RCC 7860 (cell line): ENCODE data around the gene GALNT9.

Source experiments
- DNase-seq: peaks from one replicate; pipeline ENCODE4 v3.0.0-alpha.2; 2015; ENCODE audit warnings: low spot score
- FAIRE-seq: peaks from 2 replicates; lab custom pipeline; 2012; peaks lifted over from hg19 to GRCh38; lab: Jason Lieb, UNC

The GALNT9 gene

GRCh38 chr12:132190012-132190755 is 139.2 kb downstream of the GALNT9 start:
- no peak for FAIRE-seq
- no peak for DNase-seq

- DNase-seq (peak; percentile 68), FAIRE-seq (no peak)
Observed at GRCh38 chr12:132189378-132190011, 139.9 kb downstream of the GALNT9 start.

- FAIRE-seq (no peak), DNase-seq (no peak)
Observed at GRCh38 chr12:132188916-132189325, 140.5 kb downstream of the GALNT9 start.

GRCh38 chr12:132188451-132188901 is 140.9 kb downstream of the GALNT9 start:
- DNase-seq, result no peak
- no peak for FAIRE-seq

GRCh38 chr12:132187646-132188450 is 141.5 kb downstream of the GALNT9 start:
- no peak for DNase-seq
- FAIRE-seq, result no peak

GRCh38 chr12:132186857-132187620 is 142.3 kb downstream of the GALNT9 start:
- FAIRE-seq, result no peak

GRCh38 chr12:132186208-132186856 is 143.1 kb downstream of the GALNT9 start:
- DNase-seq, result no peak
- FAIRE-seq, result no peak

More at GRCh38 chr12:132186857-132187620, 142.3 kb downstream of the GALNT9 start:
- no peak for DNase-seq

GRCh38 chr12:132185705-132186104 is 143.7 kb downstream of the GALNT9 start:
- FAIRE-seq (no peak), DNase-seq (no peak)

GRCh38 chr12:132182711-132183365 is 146.6 kb downstream of the GALNT9 start:
- DNase-seq, result no peak
- no peak for FAIRE-seq

GRCh38 chr12:132182206-132182710 is 147.1 kb downstream of the GALNT9 start:
- FAIRE-seq, result no peak
- no peak for DNase-seq

GRCh38 chr12:132181570-132182200 is 147.7 kb downstream of the GALNT9 start:
- DNase-seq, result no peak
- FAIRE-seq, result no peak

GRCh38 chr12:132180648-132181546 is 148.5 kb downstream of the GALNT9 start:
- DNase-seq (no peak), FAIRE-seq (no peak)

- no peak for DNase-seq
- FAIRE-seq, result no peak
Observed at GRCh38 chr12:132179431-132180362, 149.7 kb downstream of the GALNT9 start.

GRCh38 chr12:132178801-132179401 is 150.5 kb downstream of the GALNT9 start:
- no peak for DNase-seq
- no peak for FAIRE-seq

GRCh38 chr12:132178316-132178715 is 151.1 kb downstream of the GALNT9 start:
- DNase-seq (no peak), FAIRE-seq (no peak)

- FAIRE-seq (no peak), DNase-seq (no peak)
Observed at GRCh38 chr12:132176920-132177551, 152.4 kb downstream of the GALNT9 start.
